Activated CD4-positive, CD25-positive, alpha-beta regulatory T cell treated with anti-CD3 and anti-CD28 coated beads, Interleukin-2, amount 50 U/mL, for 16 hours (primary cell): ENCODE measurements around the gene C4orf50.

Experiments used
- DNase-seq: peaks from one replicate; pipeline ENCODE4 v3.0.0-alpha.2; 2020; ENCODE audit warnings: low read depth, low spot score

C4orf50 gene

GRCh38 chr4:5992828-5993321, 25.4 kb downstream of the C4orf50 start:
- DNase-seq, result no peak

- no peak for DNase-seq
Observed at GRCh38 chr4:5992171-5992827, 25.9 kb downstream of the C4orf50 start.

GRCh38 chr4:5991405-5991804, 26.8 kb downstream of the C4orf50 start:
- no peak for DNase-seq

- DNase-seq, result no peak
Observed at GRCh38 chr4:5990446-5991160, 27.6 kb downstream of the C4orf50 start.

GRCh38 chr4:5989236-5990225, 28.7 kb downstream of the C4orf50 start:
- DNase-seq, result no peak

GRCh38 chr4:5988086-5988845, 30.0 kb downstream of the C4orf50 start:
- no peak for DNase-seq

- DNase-seq, result no peak
Observed at GRCh38 chr4:5984843-5985242, 33.4 kb downstream of the C4orf50 start.

GRCh38 chr4:5982156-5982973, 35.9 kb downstream of the C4orf50 start:
- no peak for DNase-seq

GRCh38 chr4:5980436-5981155, 37.6 kb downstream of the C4orf50 start:
- DNase-seq, result no peak

- no peak for DNase-seq
Observed at GRCh38 chr4:5979981-5980380, 38.2 kb downstream of the C4orf50 start.

- no peak for DNase-seq
Observed at GRCh38 chr4:5976921-5977320, 41.3 kb downstream of the C4orf50 start.

- DNase-seq, result no peak
Observed at GRCh38 chr4:5976431-5976830, 41.8 kb downstream of the C4orf50 start.

GRCh38 chr4:5974321-5974720, 43.9 kb downstream of the C4orf50 start:
- no peak for DNase-seq

GRCh38 chr4:5973486-5974220, 44.6 kb downstream of the C4orf50 start:
- no peak for DNase-seq

GRCh38 chr4:5973033-5973432, 45.2 kb downstream of the C4orf50 start:
- no peak for DNase-seq

GRCh38 chr4:5972571-5972970, 45.7 kb downstream of the C4orf50 start:
- DNase-seq, result no peak

- no peak for DNase-seq
Observed at GRCh38 chr4:5971078-5971450, 47.2 kb downstream of the C4orf50 start.

GRCh38 chr4:5970381-5971077, 47.7 kb downstream of the C4orf50 start:
- no peak for DNase-seq
